H9 (cell line): ENCODE measurements around the gene TSPAN18. TPM values are rescaled to one million over a fixed set of nuclear protein-coding genes. Genes with fewer than 3 reads are reported as not detected.

Experiments
- DNase-seq: peaks from one replicate; pipeline ENCODE4 v3.0.0-alpha.2; 2017
- H2AFZ ChIP-seq: one replicate; pipeline ENCODE4 v1.6.1; 2013; ENCODE audit warnings: mild to moderate bottlenecking, low read length, control low read depth, moderate library complexity
- H2AK5ac ChIP-seq: 2 replicates; pipeline ENCODE4 v1.6.1; 2013; ENCODE audit warnings: low read length, control low read depth, mixed read lengths; ENCODE audit not compliant: insufficient read length
- H2BK120ac ChIP-seq: one replicate; pipeline ENCODE4 v1.6.1; 2013; ENCODE audit warnings: low read depth, mild to moderate bottlenecking, low read length, control low read depth, inconsistent platforms; ENCODE audit not compliant: poor library complexity, severe bottlenecking
- H2BK12ac ChIP-seq: 2 replicates; pipeline ENCODE4 v1.6.1; 2013; ENCODE audit warnings: low read length, control low read depth, mixed read lengths, low read depth; ENCODE audit not compliant: insufficient read length
- H2BK15ac ChIP-seq: 2 replicates; pipeline ENCODE4 v1.6.1; 2013; ENCODE audit warnings: low read depth, low read length, control low read depth
- H2BK20ac ChIP-seq: one replicate; pipeline ENCODE4 v1.6.1; 2013; ENCODE audit warnings: low read depth, mild to moderate bottlenecking, low read length, control low read depth, inconsistent platforms; ENCODE audit not compliant: poor library complexity, severe bottlenecking
- H2BK5ac ChIP-seq: 2 replicates; pipeline ENCODE4 v1.6.1; 2013; ENCODE audit warnings: low read length, control low read depth, mixed read lengths; ENCODE audit not compliant: insufficient read length
- H3K14ac ChIP-seq: 2 replicates; pipeline ENCODE4 v1.6.1; 2013; ENCODE audit warnings: low read length, control low read depth; ENCODE audit not compliant: insufficient read depth
- H3K18ac ChIP-seq: 2 replicates; pipeline ENCODE4 v1.6.1; 2013; ENCODE audit warnings: low read depth, mild to moderate bottlenecking, mixed read lengths, low read length, control low read depth; ENCODE audit not compliant: insufficient read length
- H3K23ac ChIP-seq: 2 replicates; pipeline ENCODE4 v1.6.1; 2013; ENCODE audit warnings: low read length, control low read depth, mixed read lengths, low read depth; ENCODE audit not compliant: insufficient read length
- H3K23me2 ChIP-seq: 2 replicates; pipeline ENCODE4 v1.6.1; 2013; ENCODE audit warnings: low read depth, mild to moderate bottlenecking, mixed read lengths, low read length, control low read depth; ENCODE audit not compliant: insufficient read length, poor library complexity, severe bottlenecking
- H3K27ac ChIP-seq: 2 replicates; pipeline ENCODE4 v1.5.1; 2013; ENCODE audit warnings: low read length, control low read depth, mixed read lengths, low read depth; ENCODE audit not compliant: insufficient read length
- H3K27me3 ChIP-seq: 2 replicates; pipeline ENCODE4 v1.6.1; 2013; ENCODE audit warnings: low read length, control low read depth, inconsistent platforms; ENCODE audit not compliant: insufficient read depth
- H3K4ac ChIP-seq: 2 replicates; pipeline ENCODE4 v1.6.1; 2013; ENCODE audit warnings: low read depth, mild to moderate bottlenecking, control low read depth, inconsistent platforms, low read length, moderate library complexity
- H3K4me1 ChIP-seq: 2 replicates; pipeline ENCODE4 v1.6.1; 2013; ENCODE audit warnings: low read length, control low read depth, inconsistent platforms; ENCODE audit not compliant: insufficient read depth
- H3K4me2 ChIP-seq: 2 replicates; pipeline ENCODE4 v1.6.1; 2013; ENCODE audit warnings: low read length, control low read depth, mixed read lengths; ENCODE audit not compliant: insufficient read length, insufficient read depth
- H3K56ac ChIP-seq: 2 replicates; pipeline ENCODE4 v1.6.1; 2013; ENCODE audit warnings: low read depth, mild to moderate bottlenecking, mixed read lengths, low read length, control low read depth; ENCODE audit not compliant: insufficient read length
- H3K79me1 ChIP-seq: 2 replicates; pipeline ENCODE4 v1.6.1; 2013; ENCODE audit warnings: low read depth, mild to moderate bottlenecking, moderate library complexity, low read length, control low read depth, inconsistent platforms; ENCODE audit not compliant: insufficient read depth, poor library complexity, severe bottlenecking
- H3K79me2 ChIP-seq: 2 replicates; pipeline ENCODE4 v1.6.1; 2013; ENCODE audit warnings: low read length, control low read depth, inconsistent platforms; ENCODE audit not compliant: insufficient read depth
- H3K9ac ChIP-seq: 2 replicates; pipeline ENCODE4 v1.6.1; 2013; ENCODE audit warnings: low read length, control low read depth, mixed read lengths; ENCODE audit not compliant: insufficient read length; ENCODE audit errors: extremely low read depth
- H3K9me3 ChIP-seq: one replicate; pipeline ENCODE4 v1.6.1; 2013; ENCODE audit warnings: low read depth, low read length, inconsistent platforms; ENCODE audit not compliant: control insufficient read depth
- H3T11ph ChIP-seq: one replicate; pipeline ENCODE4 v1.6.1; 2013; ENCODE audit warnings: mild to moderate bottlenecking, low read length, control low read depth, inconsistent platforms
- H4K20me1 ChIP-seq: one replicate; pipeline ENCODE4 v1.6.1; 2013; ENCODE audit not compliant: control insufficient read depth, insufficient read length, insufficient read depth
- H4K5ac ChIP-seq: 2 replicates; pipeline ENCODE4 v1.6.1; 2013; ENCODE audit warnings: low read depth, mild to moderate bottlenecking, mixed read lengths, low read length, control low read depth; ENCODE audit not compliant: insufficient read length
- H4K8ac ChIP-seq: replicated peaks from 2 replicates; pipeline ENCODE4 v1.6.1; 2013; ENCODE audit warnings: low read length, control low read depth, mixed read lengths, low read depth; ENCODE audit not compliant: insufficient read length
- H4K91ac ChIP-seq: 2 replicates; pipeline ENCODE4 v1.6.1; 2013; ENCODE audit warnings: low read depth, mild to moderate bottlenecking, moderate library complexity, mixed read lengths, low read length, control low read depth; ENCODE audit not compliant: insufficient read length
- H3K27ac Mint-ChIP-seq, 3 experiments: 2 replicates in 2 of 3; 3 replicates in 1 of 3; pipeline ENCODE4 v1.8.0; 2020 to 2021; ENCODE audit warnings: mixed read lengths in 3 of 3, mild to moderate bottlenecking in 1 of 3, moderate library complexity in 1 of 3
- H3K27me3 Mint-ChIP-seq: 2 replicates; pipeline ENCODE4 v1.8.0; 2021; ENCODE audit warnings: low read depth, mild to moderate bottlenecking, moderate library complexity, mixed read lengths
- H3K36me3 Mint-ChIP-seq, 3 experiments: 2 replicates in 2 of 3; 3 replicates in 1 of 3; pipeline ENCODE4 v1.8.0; 2020 to 2021; ENCODE audit warnings: low read depth in 3 of 3, mixed read lengths in 3 of 3; ENCODE audit not compliant: insufficient read depth in 1 of 3
- H3K4me1 Mint-ChIP-seq, 2 experiments: 2 replicates each; pipeline ENCODE4 v1.8.0; 2020; ENCODE audit warnings: mixed read lengths in 2 of 2
- H3K4me3 Mint-ChIP-seq, 2 experiments: 2 replicates in 1 of 2; 3 replicates in 1 of 2; pipeline ENCODE4 v1.8.0; 2020 to 2021; ENCODE audit warnings: mild to moderate bottlenecking in 2 of 2, mixed read lengths in 2 of 2, moderate library complexity in 1 of 2
- H3K9me3 Mint-ChIP-seq, 2 experiments: 2 replicates in 1 of 2; 3 replicates in 1 of 2; pipeline ENCODE4 v1.8.0; 2020; ENCODE audit warnings: mild to moderate bottlenecking in 2 of 2, mixed read lengths in 2 of 2, moderate library complexity in 1 of 2
- WGBS: extraction: QIAGEN DNeasy Blood & Tissue Kit; methylation state at CpG from one replicate; pipeline ENCODE4 v1.1.7; 2013; ENCODE audit warnings: missing lambda C conversion rate, low lambda C conversion rate, mixed read lengths; ENCODE audit not compliant: insufficient read length; ENCODE audit errors: extremely low coverage; 5-methylcytosine and 5-hydroxymethylcytosine counted together
- total RNA-seq: library from RNA; stranded (reverse); gene quantifications from 2 replicates; pipeline ENCODE4 v1.2.1, GENCODE V29; 2021
- TF ChIP-seq, protein P1 (sequence below): fragments of 200-600 bp; sonication (generic); conservative IDR thresholded peaks from 3 replicates; pipeline ENCODE4 v1.8.0; 2021; ENCODE audit warnings: antibody characterized with exemption, mild to moderate bottlenecking

TSPAN18 gene
- total RNA-seq, 1 experiment from 2014 or later, result 25.3 TPM

GRCh38 chr11:44936951-44937543 is 210.3 kb downstream of the TSPAN18 start:
- Histone ChIP-seq H3K9me3 (no peaks in the 10 kb centered on the region), H2BK5ac (no peak overlapping the region), H3K4ac (no peak overlapping the region), H2BK120ac (no peak overlapping the region), H2BK12ac (no peak overlapping the region), H3K79me2 (no peaks in the 10 kb centered on the region), H3K23me2 (no peaks in the 10 kb centered on the region), H3T11ph (no peak overlapping the region), H4K91ac (no peak overlapping the region), H3K23ac (no peak overlapping the region), H2AK5ac (no peak overlapping the region), H4K8ac (no peak overlapping the region), H3K79me1 (no peaks in the 10 kb centered on the region), H2AFZ (no peak overlapping the region), H4K20me1 (no peaks in the 10 kb centered on the region), H3K14ac (no peak overlapping the region; the same call in 1 of the 2 replicates), H3K27ac (no peak overlapping the region), H4K5ac (no peak overlapping the region), H3K4me1 (no peaks in the 10 kb centered on the region), H3K18ac (no peak overlapping the region), H3K9ac (no peak overlapping the region), H3K27me3 (no peaks in the 10 kb centered on the region), H3K56ac (no peak overlapping the region), H2BK15ac (no peak overlapping the region), H2BK20ac (no peak overlapping the region), H3K4me2 (no peak overlapping the region)
- Mint-ChIP-seq H3K27ac (no peak overlapping the region), H3K9me3 (peaks cover 0 to 3% of the 10 kb centered on the region in 2 experiments; a peak in 2 of 5 replicates), H3K4me3 (no peak overlapping the region), H3K4me1 (peaks cover 8 to 42% of the 10 kb centered on the region in 2 experiments), H3K27me3 (no peaks in the 10 kb centered on the region; the same call in 1 of the 2 replicates), H3K36me3 (peaks cover 2 to 37% (median 30%) of the 10 kb centered on the region in 3 experiments; a peak in 6 of 7 replicates)
- TF ChIP-seq, protein P1, sequence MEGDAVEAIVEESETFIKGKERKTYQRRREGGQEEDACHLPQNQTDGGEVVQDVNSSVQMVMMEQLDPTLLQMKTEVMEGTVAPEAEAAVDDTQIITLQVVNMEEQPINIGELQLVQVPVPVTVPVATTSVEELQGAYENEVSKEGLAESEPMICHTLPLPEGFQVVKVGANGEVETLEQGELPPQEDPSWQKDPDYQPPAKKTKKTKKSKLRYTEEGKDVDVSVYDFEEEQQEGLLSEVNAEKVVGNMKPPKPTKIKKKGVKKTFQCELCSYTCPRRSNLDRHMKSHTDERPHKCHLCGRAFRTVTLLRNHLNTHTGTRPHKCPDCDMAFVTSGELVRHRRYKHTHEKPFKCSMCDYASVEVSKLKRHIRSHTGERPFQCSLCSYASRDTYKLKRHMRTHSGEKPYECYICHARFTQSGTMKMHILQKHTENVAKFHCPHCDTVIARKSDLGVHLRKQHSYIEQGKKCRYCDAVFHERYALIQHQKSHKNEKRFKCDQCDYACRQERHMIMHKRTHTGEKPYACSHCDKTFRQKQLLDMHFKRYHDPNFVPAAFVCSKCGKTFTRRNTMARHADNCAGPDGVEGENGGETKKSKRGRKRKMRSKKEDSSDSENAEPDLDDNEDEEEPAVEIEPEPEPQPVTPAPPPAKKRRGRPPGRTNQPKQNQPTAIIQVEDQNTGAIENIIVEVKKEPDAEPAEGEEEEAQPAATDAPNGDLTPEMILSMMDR, result no peak
- DNase-seq, result no peak
- WGBS, result no CpG with 5 or more reads among the region's 12 CpGs
